ENCODE results near the gene MYB. TPM values are rescaled to one million over a fixed set of nuclear protein-coding genes. Genes with fewer than 3 reads are reported as not detected.

Gene MYB
- total RNA-seq, 1 donor from 2014 or later, result 2.9 TPM

DNA sequence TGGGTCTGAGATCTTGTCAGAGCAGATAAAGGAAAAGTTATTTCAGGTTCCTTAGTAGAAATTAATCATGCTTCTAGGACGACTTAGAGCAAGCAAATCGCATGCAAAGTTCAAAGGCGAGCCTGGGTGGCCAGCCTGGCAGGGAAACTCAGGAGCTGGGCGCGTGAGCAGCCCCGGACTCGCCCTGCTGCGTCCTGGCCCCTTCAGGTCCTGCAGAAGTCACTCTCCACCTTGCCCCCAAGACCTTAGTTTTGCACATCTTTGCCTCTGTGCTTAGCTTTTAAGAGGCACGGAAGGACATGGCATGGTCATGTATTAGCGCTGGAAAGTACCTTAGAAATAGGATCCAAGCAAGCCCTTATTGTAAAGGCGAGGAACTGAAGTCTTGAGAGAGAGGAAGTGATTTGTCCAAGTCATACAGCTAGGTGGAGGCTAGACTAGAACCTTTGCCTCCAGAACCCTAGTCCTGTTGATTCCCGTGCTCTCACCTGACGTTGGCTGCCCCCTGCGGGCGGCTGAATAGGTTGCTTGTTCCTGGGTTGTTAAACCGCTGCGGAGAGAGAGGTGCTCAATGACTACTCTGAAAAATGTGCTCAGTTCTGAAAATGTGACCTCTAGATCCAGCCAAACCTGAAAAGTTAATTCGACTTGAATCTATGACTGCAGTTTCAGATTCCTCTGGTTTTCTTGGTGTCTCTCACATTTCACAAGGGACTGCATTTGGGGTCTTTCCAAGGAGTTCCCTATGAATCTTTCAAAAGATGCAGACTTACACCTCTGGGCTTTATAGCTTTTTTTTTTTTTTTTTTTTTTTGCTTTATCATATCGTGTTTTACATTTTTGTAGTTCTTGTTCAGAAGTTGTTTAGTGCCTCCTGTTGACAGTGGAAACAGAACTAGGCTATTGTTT is 2.7 kb downstream of the MYB start:
- DNase-seq (ENCODE audit: low spot score in 2 of 2) (no peak), FAIRE-seq (no peak)

DNA sequence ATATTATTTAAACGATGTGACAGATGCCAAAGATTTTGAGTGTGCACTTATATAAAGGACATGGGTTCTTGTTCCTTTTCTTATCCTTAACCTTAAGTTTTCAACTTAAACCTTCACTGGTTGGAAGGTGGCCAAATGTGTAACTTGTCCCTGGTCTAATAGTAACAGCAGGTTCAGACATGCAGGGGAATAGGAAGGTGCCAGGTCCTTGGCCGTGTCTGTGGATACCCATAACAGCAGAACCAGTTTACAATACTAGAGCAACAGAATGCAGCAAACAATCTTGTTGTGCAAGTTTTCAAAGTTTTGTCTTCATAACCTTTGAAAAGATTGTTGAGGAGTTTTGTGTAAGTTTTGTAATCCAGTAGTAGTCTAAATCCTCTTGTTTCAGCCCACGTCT is 4.4 kb downstream of the MYB start:
- no peak for DNase-seq (ENCODE audit: low spot score in 2 of 2)
- FAIRE-seq, result no peak

DNA sequence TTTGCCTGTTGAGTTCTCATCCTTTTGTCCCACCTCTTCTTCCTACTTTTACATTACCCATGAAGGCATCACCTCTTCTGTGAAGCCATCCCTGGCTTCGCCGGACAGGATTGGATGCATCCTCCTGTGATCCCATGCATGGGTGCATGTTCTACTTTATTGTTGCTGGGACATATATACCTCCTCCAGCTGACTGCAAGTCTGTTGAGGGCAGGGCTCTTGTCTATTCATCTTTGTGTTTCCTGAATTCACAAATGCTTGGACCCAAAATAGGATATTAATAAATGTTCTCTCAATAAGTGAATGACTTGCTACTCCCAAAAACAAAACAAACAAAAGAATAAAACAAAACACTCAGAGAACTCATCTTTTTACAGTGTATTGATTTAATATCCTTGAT is 5.1 kb downstream of the MYB start:
- DNase-seq (ENCODE audit: low spot score in 2 of 2), result no peak
- no peak for FAIRE-seq

- no peak for DNase-seq (ENCODE audit: low spot score in 2 of 2)
- no peak for FAIRE-seq
These were observed 6.3 kb downstream of the MYB start for GRCh38 chr6:135187372-135187771.

DNA sequence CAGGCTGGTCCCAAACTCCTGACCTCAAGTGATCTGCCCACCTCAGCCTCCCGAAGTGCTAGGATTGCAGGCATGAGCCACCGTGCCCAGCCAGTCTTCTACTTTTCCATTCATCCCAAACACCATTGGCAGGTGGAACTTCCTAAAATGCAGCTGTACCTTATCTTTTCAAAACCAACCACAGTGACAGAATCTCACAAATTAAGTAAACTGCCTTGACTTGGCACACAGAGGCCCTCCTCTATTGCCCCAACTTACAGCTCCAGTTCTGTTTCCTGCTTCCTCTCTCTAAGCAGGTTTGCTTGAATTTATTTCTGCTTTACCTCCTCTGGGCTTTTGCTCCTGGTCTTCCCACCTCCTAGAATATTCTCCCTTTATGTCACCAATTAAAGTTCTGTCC is 7.6 kb downstream of the MYB start:
- FAIRE-seq (no peak), DNase-seq (ENCODE audit: low spot score in 2 of 2) (no peak)

- no peak for DNase-seq (ENCODE audit: low spot score in 2 of 2)
- no peak for FAIRE-seq
These were observed 8.2 kb downstream of the MYB start for GRCh38 chr6:135189344-135189743.

GRCh38 chr6:135191508-135192255 is 10.6 kb downstream of the MYB start:
- FAIRE-seq, result no peak
- no peak for DNase-seq (ENCODE audit: low spot score in 2 of 2)

DNA sequence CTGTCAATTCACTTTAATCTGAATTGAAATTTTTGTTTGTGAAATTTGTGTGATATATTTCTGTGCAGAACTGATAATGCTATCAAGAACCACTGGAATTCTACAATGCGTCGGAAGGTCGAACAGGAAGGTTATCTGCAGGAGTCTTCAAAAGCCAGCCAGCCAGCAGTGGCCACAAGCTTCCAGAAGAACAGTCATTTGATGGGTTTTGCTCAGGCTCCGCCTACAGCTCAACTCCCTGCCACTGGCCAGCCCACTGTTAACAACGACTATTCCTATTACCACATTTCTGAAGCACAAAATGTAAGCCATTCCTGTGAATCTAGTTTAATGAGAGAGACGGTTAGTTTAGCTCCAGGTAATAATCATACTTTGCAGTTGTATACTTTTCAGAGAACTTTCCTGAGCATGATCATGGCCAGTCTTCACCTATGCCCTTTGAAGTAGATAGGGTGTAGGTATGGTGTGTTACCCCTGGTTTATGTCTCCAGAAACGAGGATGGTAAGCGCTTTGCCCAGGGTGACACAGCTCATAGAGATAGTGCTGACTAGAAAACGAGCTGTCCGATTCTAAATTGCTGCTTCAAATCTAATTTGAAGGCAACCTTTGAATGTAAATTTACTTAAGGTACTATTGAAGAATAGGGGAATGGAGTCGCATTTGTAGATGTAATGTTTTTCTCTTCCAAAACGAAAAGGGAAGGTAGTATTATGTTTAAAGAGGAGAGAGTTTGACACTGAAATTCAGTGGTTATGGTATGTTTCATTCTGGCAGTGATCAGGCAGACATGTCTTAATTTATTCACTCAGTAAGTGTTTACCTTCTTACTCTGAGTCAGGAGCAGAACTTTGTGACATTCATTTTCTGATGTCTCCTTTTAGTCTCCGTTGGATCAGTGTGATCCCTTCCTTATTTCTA is 11.4 kb downstream of the MYB start:
- DNase-seq (ENCODE audit: low spot score in 2 of 2) (no peak), FAIRE-seq (no peak)

DNA sequence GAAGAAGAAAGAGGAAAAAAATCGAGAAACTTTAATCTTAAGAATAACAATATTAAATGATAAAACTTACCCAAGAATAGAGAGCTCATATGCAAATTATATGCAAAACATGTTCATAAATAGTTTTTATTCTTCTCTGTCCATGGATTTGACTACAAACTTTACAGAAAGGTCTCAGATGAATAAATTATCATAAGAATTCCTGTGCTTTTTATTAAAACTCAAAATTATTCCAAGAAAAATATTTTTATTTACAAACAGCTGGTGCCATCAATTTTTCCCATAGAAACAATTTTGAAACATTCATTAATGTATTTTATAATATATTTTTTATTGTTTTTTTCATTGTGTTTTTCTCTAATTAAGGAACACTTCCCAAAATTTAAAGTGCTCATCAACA is 12.1 kb downstream of the MYB start:
- DNase-seq (ENCODE audit: low spot score in 2 of 2), result no peak
- FAIRE-seq, result no peak

- no peak for DNase-seq (ENCODE audit: low spot score in 2 of 2)
- no peak for FAIRE-seq
These were observed 13.9 kb downstream of the MYB start for GRCh38 chr6:135195041-135195440.

DNA sequence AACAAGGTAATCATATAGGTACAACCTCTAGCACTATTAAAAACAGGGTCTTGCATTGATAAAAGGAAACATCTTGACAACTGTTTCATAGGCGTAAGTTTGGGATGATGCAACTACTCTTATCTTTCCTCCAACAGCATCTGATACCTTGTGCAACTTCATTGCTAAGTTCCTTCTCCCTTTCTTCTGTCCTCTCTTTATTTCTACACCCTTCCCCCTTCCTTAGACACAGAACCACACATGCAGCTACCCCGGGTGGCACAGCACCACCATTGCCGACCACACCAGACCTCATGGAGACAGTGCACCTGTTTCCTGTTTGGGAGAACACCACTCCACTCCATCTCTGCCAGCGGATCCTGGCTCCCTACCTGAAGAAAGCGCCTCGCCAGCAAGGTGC is 14.4 kb downstream of the MYB start:
- FAIRE-seq, result no peak

GRCh38 chr6:135196739-135197510 is 15.8 kb downstream of the MYB start:
- FAIRE-seq (no peak), DNase-seq (ENCODE audit: low spot score in 2 of 2) (no peak)

More for the DNA sequence above, 14.4 kb downstream of the MYB start:
- DNase-seq (ENCODE audit: low spot score in 2 of 2), result no peak

DNA sequence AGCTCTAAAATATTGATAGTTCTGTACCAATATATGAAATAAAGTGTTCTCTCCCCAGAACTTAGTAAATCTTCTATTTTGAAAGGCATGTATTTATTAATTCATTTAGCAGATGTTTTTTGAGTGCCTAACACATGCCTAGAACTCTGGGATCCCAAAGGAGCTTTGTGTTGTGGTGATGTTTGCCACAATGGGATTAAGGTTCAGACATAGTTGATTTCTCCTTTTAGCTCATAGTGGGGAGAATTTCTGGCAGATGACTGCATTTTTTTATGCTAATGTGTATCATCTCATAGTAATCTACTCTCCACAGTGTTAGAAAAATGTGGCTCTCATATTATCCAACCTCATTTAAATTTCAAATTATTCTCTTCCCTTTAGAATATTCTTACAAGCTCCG is 21.7 kb downstream of the MYB start:
- FAIRE-seq, result no peak
- DNase-seq (ENCODE audit: low spot score in 2 of 2), result no peak

DNA sequence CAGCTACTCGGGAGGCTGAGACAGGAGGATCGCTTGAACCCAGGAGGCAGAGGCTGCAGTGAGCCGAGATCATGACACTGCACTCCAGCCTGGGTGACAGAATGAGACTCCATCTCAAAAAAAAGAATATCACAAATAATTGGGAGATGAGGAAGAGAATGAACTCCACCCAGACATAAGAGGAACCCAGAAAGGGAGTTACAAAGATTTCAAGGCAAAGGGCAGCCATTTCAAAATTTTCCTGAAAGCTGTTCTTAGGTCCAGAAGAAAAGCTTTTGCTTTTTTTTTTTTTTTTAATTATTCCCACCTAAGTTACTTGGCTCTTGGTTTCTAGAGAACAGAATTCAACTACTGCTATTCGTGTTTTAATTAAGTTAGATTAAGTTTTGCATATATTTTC is 23.8 kb downstream of the MYB start:
- no peak for FAIRE-seq
- DNase-seq (ENCODE audit: low spot score in 2 of 2), result no peak

GRCh38 chr6:135209803-135210202 is 28.7 kb downstream of the MYB start:
- FAIRE-seq (no peak), DNase-seq (ENCODE audit: low spot score in 2 of 2) (no peak)

- no peak for DNase-seq (ENCODE audit: low spot score in 2 of 2)
These were observed 29.7 kb downstream of the MYB start for GRCh38 chr6:135210632-135211305.

GRCh38 chr6:135211306-135211702 is 30.2 kb downstream of the MYB start:
- no peak for FAIRE-seq
- DNase-seq (ENCODE audit: low spot score in 2 of 2), result no peak

More at GRCh38 chr6:135210632-135211305, 29.7 kb downstream of the MYB start:
- no peak for FAIRE-seq

DNA sequence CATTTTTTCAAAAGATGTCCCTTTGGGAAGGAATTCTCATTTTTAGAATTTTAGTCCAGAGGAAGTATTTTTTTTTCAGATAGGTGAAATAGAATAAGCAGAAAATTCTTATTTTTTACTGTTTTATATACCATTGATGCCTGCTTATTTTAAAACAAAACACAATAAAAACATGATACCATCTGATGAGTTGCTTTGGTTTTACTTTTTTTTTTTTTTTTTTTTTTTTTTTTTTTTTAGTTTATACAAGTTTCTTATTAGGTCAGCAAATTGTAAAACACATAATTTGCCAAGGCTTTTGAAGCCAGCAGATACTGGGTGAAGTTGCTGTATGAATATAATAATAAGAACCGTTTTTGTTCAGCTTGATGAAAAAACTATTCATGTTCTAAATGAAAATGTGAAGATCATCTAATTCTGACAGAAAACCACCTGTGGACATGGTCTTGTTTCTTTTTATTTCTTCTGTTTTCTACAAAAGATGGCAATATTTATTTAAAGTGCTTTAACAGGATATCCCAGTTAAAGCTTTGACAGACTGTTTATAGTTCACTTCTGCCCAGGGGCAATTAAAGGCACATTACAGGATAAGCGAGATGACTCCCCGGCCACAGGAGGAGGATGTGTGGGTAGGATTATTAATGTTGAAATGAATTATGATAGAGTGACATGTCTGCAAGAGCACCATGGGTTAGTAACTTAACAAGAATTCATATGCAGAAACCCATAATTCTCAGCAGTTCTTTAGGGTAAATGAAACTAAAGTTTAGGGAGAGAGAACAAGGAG is 31.1 kb downstream of the MYB start:
- DNase-seq (ENCODE audit: low spot score in 2 of 2) (no peak), FAIRE-seq (no peak)

- DNase-seq (ENCODE audit: low spot score in 2 of 2), result no peak
- FAIRE-seq, result no peak
These were observed 31.8 kb downstream of the MYB start for GRCh38 chr6:135212935-135213334.
